HL-60/S4 treated with phorbol 12-myristate 13-acetate at 8.2 ng/mL for 4 days and 3 days (cell line): Measurements from ENCODE around the gene ZFP82.

Experiments
- in situ Hi-C: fragments of 300-500 bp; cut with MboI; formaldehyde crosslinking; loops from 2 replicates; pipeline ENCODE4 v1.15.0; 2022; ENCODE audit warnings: low sequenced_read_pairs

The ZFP82 gene

GRCh38 chr19:36373638-36374156 is 44.7 kb downstream of the ZFP82 start:
- in situ Hi-C loops, result no loop called here

- in situ Hi-C loops, result no loop called here
Measured at GRCh38 chr19:36371886-36372285, 46.6 kb downstream of the ZFP82 start.

GRCh38 chr19:36363845-36364244 is 54.6 kb downstream of the ZFP82 start:
- in situ Hi-C loops, result no loop called here
